Measurements from ENCODE around the gene SARDH. TPM values are rescaled to one million over a fixed set of nuclear protein-coding genes. Genes with fewer than 3 reads are reported as not detected.

Gene SARDH
- total RNA-seq, 4 donors from 2014 or later: 0.62 to 2.3 (median 1.2) TPM; not detected in 1

- Histone ChIP-seq H3K27ac (no peak overlapping the region), H3K9me3 (no peaks in the 10 kb centered on the region), H3K36me3 (no peaks in the 10 kb centered on the region), H3K4me1 (no peaks in the 10 kb centered on the region), H3K4me3 (no peak overlapping the region), H3K27me3 (no peaks in the 10 kb centered on the region)
- ATAC-seq: no peak
- WGBS, 2 donors (ENCODE audit: low coverage in 1 of 2): 84 to 91% methylated on average over 8 to 12 of the region's 25 CpGs
- TF ChIP-seq, protein P1, sequence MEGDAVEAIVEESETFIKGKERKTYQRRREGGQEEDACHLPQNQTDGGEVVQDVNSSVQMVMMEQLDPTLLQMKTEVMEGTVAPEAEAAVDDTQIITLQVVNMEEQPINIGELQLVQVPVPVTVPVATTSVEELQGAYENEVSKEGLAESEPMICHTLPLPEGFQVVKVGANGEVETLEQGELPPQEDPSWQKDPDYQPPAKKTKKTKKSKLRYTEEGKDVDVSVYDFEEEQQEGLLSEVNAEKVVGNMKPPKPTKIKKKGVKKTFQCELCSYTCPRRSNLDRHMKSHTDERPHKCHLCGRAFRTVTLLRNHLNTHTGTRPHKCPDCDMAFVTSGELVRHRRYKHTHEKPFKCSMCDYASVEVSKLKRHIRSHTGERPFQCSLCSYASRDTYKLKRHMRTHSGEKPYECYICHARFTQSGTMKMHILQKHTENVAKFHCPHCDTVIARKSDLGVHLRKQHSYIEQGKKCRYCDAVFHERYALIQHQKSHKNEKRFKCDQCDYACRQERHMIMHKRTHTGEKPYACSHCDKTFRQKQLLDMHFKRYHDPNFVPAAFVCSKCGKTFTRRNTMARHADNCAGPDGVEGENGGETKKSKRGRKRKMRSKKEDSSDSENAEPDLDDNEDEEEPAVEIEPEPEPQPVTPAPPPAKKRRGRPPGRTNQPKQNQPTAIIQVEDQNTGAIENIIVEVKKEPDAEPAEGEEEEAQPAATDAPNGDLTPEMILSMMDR (IDR thresholded peaks at IDR 0.05): no peak
- TF ChIP-seq POLR2AphosphoS5 (IDR thresholded peaks at IDR 0.05) (no peak), EP300 (IDR thresholded peaks at IDR 0.05) (no peak), POLR2A (IDR thresholded peaks at IDR 0.05) (no peak)
Measured at GRCh38 chr9:133692364-133692985, 45.7 kb downstream of the SARDH start.

DNA sequence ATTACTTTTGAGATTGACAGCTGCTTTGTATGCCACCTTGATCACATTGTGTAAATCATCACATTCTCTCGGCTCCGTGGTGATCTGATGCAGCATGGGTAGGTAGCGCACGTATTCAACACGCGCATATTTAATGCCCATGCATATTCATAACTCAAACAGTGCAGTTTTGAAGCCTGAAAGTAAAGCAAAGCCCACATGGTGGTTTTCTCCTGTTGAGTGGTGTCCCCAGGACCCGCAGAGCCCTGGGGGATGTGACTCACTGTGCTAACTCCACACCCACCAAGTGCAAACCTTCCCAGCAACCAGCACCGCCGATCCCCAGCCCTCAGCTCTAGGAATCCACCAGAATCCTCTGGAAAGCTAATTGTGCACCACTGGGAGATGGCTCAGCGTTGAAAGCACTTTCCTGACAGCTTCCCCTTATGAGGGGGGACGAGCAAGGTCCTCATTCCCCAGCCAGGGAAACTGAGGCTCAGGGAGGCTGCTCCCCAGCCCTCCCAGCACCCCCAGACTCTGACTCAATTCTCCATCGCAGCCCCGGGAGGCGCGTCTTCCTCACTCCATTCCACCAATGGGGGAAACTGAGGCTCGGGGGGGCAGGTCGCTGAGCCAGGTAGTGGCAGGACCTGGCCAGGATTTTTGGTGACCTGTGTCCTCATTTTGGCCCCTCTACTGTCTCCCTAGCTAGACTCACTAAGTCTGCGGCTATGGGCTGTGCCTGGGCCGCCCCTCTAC, 46.4 kb downstream of the SARDH start:
- Histone ChIP-seq H3K27ac (no peak overlapping the region), H3K36me3 (no peaks in the 10 kb centered on the region), H3K27me3 (no peaks in the 10 kb centered on the region), H3K4me1 (no peaks in the 10 kb centered on the region), H3K9me3 (no peaks in the 10 kb centered on the region), H3K4me3 (no peak overlapping the region)
- 87 to 100% methylated on average over 3 to 14 of the region's 19 CpGs for WGBS, 2 donors (ENCODE audit: low coverage in 1 of 2)
- ATAC-seq: no peak
- no peak for TF ChIP-seq EP300 (IDR thresholded peaks at IDR 0.05)
- no peak for TF ChIP-seq POLR2AphosphoS5 (IDR thresholded peaks at IDR 0.05)
- TF ChIP-seq, protein P1 (IDR thresholded peaks at IDR 0.05): no peak

DNA sequence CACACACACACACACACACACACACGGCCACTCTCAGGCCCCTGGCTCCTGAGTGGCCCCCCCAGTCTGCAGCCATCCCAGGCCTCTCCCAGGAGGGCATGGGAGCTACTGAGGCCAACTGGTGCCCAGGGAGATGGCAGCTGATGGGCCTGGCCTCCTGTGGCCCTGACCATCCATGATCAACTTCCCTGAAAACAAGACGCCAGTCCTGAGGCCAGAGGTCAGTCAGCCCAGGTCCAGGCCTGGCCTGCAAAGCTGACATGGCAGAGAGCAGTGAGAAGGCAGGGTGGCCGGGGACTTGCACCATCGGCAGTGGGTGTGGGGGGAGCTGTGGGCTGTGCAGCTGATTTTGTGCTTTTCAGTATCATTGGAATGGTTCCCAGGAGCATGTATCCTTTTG, 47.0 kb downstream of the SARDH start:
- Histone ChIP-seq H3K4me3 (no peak overlapping the region), H3K27ac (no peak overlapping the region), H3K27me3 (no peaks in the 10 kb centered on the region), H3K4me1 (no peaks in the 10 kb centered on the region), H3K9me3 (no peaks in the 10 kb centered on the region), H3K36me3 (no peaks in the 10 kb centered on the region)
- 75% methylated on average over 2 of the region's 4 CpGs; no CpG with 5 or more reads in 1 of the 2 donors for WGBS, 2 donors (ENCODE audit: low coverage in 1 of 2)
- no peak for ATAC-seq
- TF ChIP-seq EP300 (IDR thresholded peaks at IDR 0.05): no peak
- TF ChIP-seq, protein P1 (IDR thresholded peaks at IDR 0.05): no peak
- no peak for TF ChIP-seq POLR2AphosphoS5 (IDR thresholded peaks at IDR 0.05)
- TF ChIP-seq POLR2A (IDR thresholded peaks at IDR 0.05): no peak

DNA sequence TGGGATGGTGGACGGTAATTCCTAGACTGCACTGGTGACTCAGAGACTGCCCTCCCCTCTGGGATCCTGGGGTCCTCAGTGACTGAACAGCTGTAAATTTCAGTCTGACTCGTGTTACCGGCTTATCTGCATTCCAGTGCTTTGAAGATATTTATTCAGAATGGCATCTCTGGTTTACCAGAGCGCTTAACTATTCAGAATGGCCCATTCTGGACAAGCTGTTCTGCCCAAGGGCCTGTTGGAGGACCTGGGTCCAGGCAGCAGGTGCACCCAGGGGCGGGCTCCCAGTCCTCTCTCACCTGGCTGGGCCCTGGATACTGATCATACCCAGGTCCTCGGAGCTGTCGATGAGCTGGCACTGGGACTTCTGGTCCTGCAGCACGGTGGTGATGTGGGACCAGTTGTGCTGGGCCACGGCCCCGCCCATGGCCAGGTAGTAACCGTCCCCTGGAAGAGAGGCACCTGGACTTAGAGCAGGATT, 48.0 kb downstream of the SARDH start:
- no peak for TF ChIP-seq POLR2A (IDR thresholded peaks at IDR 0.05)
- no peak for TF ChIP-seq EP300 (IDR thresholded peaks at IDR 0.05)
- Histone ChIP-seq H3K27me3 (no peaks in the 10 kb centered on the region), H3K9me3 (no peaks in the 10 kb centered on the region), H3K4me3 (no peak overlapping the region), H3K4me1 (peaks cover 0 to under 1% (median 0%) of the 10 kb centered on the region in 3 donors), H3K36me3 (no peaks in the 10 kb centered on the region), H3K27ac (no peak overlapping the region)
- WGBS, 2 donors (ENCODE audit: low coverage in 1 of 2): 91 to 94% methylated on average over 4 to 5 of the region's 11 CpGs
- no peak for ATAC-seq

DNA sequence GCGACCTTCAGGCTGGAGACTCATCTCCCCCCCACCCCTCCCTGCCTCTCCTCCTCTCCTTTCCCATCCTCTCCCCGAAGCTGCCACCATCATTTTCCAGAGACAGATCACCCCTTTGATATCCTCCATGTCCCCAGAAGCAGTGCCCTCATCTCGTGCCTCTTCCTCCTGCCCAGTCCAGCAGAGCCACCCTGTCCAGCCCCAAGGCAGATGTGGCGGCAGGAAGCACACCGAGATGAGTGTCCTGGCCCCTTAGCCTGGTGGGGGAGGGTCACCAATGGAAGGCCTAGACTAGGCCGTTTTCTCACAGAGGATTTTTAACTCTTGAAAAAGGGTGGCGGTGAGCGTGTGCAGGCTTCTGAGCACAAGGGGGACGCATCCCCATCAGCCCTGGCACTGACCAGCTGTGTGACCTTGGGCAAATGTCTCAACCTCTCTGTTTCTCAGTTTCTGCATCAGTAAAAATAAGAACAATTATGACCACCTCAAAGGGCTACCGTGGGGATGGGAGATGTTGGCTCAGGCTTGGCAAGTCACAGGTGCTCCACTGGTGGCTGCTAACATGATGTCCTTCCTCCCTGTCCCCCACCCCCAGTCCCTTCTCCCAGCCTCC, 48.9 kb downstream of the SARDH start:
- no peak overlapping the region for H3K4me3 ChIP-seq
- no peak for ATAC-seq
- no peak overlapping the region for H3K27ac ChIP-seq
- H3K27me3 ChIP-seq: no peaks in the 10 kb centered on the region
- TF ChIP-seq POLR2A (IDR thresholded peaks at IDR 0.05): no peak
- no peak for TF ChIP-seq EP300 (IDR thresholded peaks at IDR 0.05)
- TF ChIP-seq POLR2AphosphoS5 (IDR thresholded peaks at IDR 0.05): no peak
- TF ChIP-seq, protein P1 (IDR thresholded peaks at IDR 0.05): no peak
- H3K9me3 ChIP-seq: no peaks in the 10 kb centered on the region
- peaks cover 0 to 9% (median 0%) of the 10 kb centered on the region in 3 donors for H3K4me1 ChIP-seq
- no peaks in the 10 kb centered on the region for H3K36me3 ChIP-seq
- WGBS, 2 donors (ENCODE audit: low coverage in 1 of 2): 73 to 96% methylated on average over 3 to 4 of the region's 10 CpGs
